Measurements from ENCODE around the gene C2CD5.
"Not testable (repeated sequence)": the region's sequence is repeated elsewhere in the genome, so short reads cannot be mapped to it uniquely, and the experiment has no call there.

Gene C2CD5

GRCh38 chr12:22544038-22544979 is at the start of gene C2CD5:
Gene C2CD5, minus strand, starts transcription at chr12:22544542. Its CDS starts 392 bp downstream, at chr12:22544150.
- peak; percentile 94 for DNase-seq (ENCODE audit: low read depth)

- no peak for DNase-seq (ENCODE audit: low read depth)
Measured at GRCh38 chr12:22593864-22594263, 49.5 kb upstream of the C2CD5 start.

GRCh38 chr12:22588817-22589216 is 44.5 kb upstream of the C2CD5 start:
- DNase-seq (ENCODE audit: low read depth), result no peak

GRCh38 chr12:22578328-22578727 is 34.0 kb upstream of the C2CD5 start:
- no peak for DNase-seq (ENCODE audit: low read depth)

- DNase-seq (ENCODE audit: low read depth), result no peak
Measured at GRCh38 chr12:22577667-22578066, 33.3 kb upstream of the C2CD5 start.

GRCh38 chr12:22576473-22576872 is 32.1 kb upstream of the C2CD5 start:
- no peak for DNase-seq (ENCODE audit: low read depth)

GRCh38 chr12:22576065-22576464 is 31.7 kb upstream of the C2CD5 start:
- no peak for DNase-seq (ENCODE audit: low read depth)

GRCh38 chr12:22574921-22575320 is 30.6 kb upstream of the C2CD5 start:
- no peak for DNase-seq (ENCODE audit: low read depth)

- no peak for DNase-seq (ENCODE audit: low read depth)
Measured at GRCh38 chr12:22573181-22573580, 28.8 kb upstream of the C2CD5 start.

GRCh38 chr12:22569253-22569652 is 24.9 kb upstream of the C2CD5 start:
- DNase-seq (ENCODE audit: low read depth), result no peak

GRCh38 chr12:22562036-22563028 is 18.0 kb upstream of the C2CD5 start:
- no peak for DNase-seq (ENCODE audit: low read depth)

GRCh38 chr12:22554750-22555149 is 10.4 kb upstream of the C2CD5 start:
- not testable (repeated sequence) for DNase-seq (ENCODE audit: low read depth)

GRCh38 chr12:22551624-22552023 is 7.3 kb upstream of the C2CD5 start:
- no peak for DNase-seq (ENCODE audit: low read depth)

- DNase-seq (ENCODE audit: low read depth), result no peak
Measured at GRCh38 chr12:22545255-22545654, 913 bp upstream of the C2CD5 start.

- peak; percentile 29 for DNase-seq (ENCODE audit: low read depth)
Measured at GRCh38 chr12:22543246-22544037, 900 bp downstream of the C2CD5 start.

- no peak for DNase-seq (ENCODE audit: low read depth)
Measured at GRCh38 chr12:22541496-22542155, 2.7 kb downstream of the C2CD5 start.

- DNase-seq (ENCODE audit: low read depth), result no peak
Measured at GRCh38 chr12:22539055-22539454, 5.3 kb downstream of the C2CD5 start.

GRCh38 chr12:22538311-22538710 is 6.0 kb downstream of the C2CD5 start:
- no peak for DNase-seq (ENCODE audit: low read depth)

GRCh38 chr12:22536971-22537544 is 7.3 kb downstream of the C2CD5 start:
- DNase-seq (ENCODE audit: low read depth), result no peak

GRCh38 chr12:22536346-22536945 is 7.9 kb downstream of the C2CD5 start:
- DNase-seq (ENCODE audit: low read depth), result no peak

Data from activated T-cell treated with anti-CD3 and anti-CD28 coated beads for 24 hours (primary cell).